Endothelial cell of umbilical vein (primary cell): ENCODE measurements around the gene PAX9.

ENCODE experiments used
- CTCF ChIP-seq, 2 donors: IDR thresholded peaks; 1 replicate in 1 of 2; 2 replicates in 1 of 2; pipeline ENCODE4 v1.5.1; 2011; ENCODE audit warnings: low read length in 2 of 2, mild to moderate bottlenecking in 2 of 2, moderate library complexity in 2 of 2, control low read depth in 1 of 2, inconsistent platforms in 1 of 2, low read depth in 1 of 2; ENCODE audit not compliant: insufficient read depth in 1 of 2; ENCODE audit errors: extremely low read depth in 1 of 2
- POLR2A ChIP-seq: IDR thresholded peaks from 2 replicates; pipeline ENCODE4 v1.6.1; 2012; ENCODE audit warnings: low read depth, mild to moderate bottlenecking, control low read depth, low read length
- TF ChIP-seq, protein P1 (sequence below): IDR thresholded peaks from 2 replicates; pipeline ENCODE4 v1.6.1; 2011; ENCODE audit not compliant: insufficient read depth, insufficient read length

DNA sequence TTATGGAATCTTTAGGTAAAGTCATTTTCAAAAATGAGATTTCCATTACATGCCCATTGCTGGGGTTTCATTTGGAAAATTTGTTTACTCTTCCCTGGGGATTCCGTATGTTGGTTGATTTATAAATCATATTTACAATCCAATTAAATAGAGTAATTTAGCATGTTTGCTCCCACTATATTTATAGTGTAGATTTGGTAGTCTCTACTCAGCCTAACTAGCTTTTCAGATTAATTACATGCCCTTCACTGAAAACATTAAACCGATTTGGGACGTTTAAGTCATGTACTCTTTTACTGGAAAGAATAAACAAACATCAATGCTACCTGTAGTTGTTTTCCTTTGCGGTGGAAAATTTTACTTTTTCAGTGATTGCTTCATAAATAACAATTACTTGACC lies 10.4 kb downstream of the PAX9 start:
- TF ChIP-seq POLR2A (no peak), CTCF (IDR thresholded peaks at IDR 0.05; ENCODE audit: extremely low read depth in 1 of 2, insufficient read depth in 1 of 2, low read depth in 1 of 2, low read length in 2 of 2) (no peak)
- TF ChIP-seq, protein P1, sequence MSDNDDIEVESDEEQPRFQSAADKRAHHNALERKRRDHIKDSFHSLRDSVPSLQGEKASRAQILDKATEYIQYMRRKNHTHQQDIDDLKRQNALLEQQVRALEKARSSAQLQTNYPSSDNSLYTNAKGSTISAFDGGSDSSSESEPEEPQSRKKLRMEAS = no peak
